Mesendoderm (in vitro differentiated cells): ENCODE data around the gene NDUFA13.
A peak's percentile ranks its signal among the peaks of the same experiment; 100 is the strongest.

Experiments used
- DNase-seq: peaks from one replicate; pipeline ENCODE4 v3.0.0; 2013
- H2AK5ac ChIP-seq: 2 replicates; pipeline ENCODE4 v1.6.1; 2013; ENCODE audit warnings: low read length, inconsistent platforms
- H2BK120ac ChIP-seq: 2 replicates; pipeline ENCODE4 v1.6.1; 2013; ENCODE audit warnings: low read depth, mild to moderate bottlenecking, low read length, moderate library complexity, mixed read lengths
- H2BK15ac ChIP-seq: replicated peaks from 2 replicates; pipeline ENCODE4 v1.6.1; 2013; ENCODE audit warnings: low read depth, mild to moderate bottlenecking, moderate library complexity
- H2BK5ac ChIP-seq: 2 replicates; pipeline ENCODE4 v1.6.1; 2013; ENCODE audit warnings: low read length, inconsistent platforms
- H3K18ac ChIP-seq: 2 replicates; pipeline ENCODE4 v1.6.1; 2013; ENCODE audit warnings: mild to moderate bottlenecking, low read length, mixed read lengths
- H3K23ac ChIP-seq: one replicate; pipeline ENCODE4 v1.6.1; 2013; ENCODE audit warnings: low read length
- H3K27ac ChIP-seq: 2 replicates; pipeline ENCODE4 v1.5.1; 2013; ENCODE audit warnings: low read depth, mild to moderate bottlenecking, inconsistent platforms, low read length, moderate library complexity
- H3K27me3 ChIP-seq: 2 replicates; pipeline ENCODE4 v1.6.1; 2013; ENCODE audit warnings: low read length, control low read depth, mild to moderate bottlenecking, inconsistent platforms; ENCODE audit not compliant: insufficient read depth, poor library complexity
- H3K36me3 ChIP-seq: 2 replicates; pipeline ENCODE4 v1.6.1; 2013; ENCODE audit warnings: low read length, inconsistent platforms; ENCODE audit not compliant: control insufficient read depth, insufficient read depth
- H3K4ac ChIP-seq: one replicate; pipeline ENCODE4 v1.6.1; 2013; ENCODE audit warnings: low read depth, mild to moderate bottlenecking, low read length, moderate library complexity
- H3K4me1 ChIP-seq: 2 replicates; pipeline ENCODE4 v1.6.1; 2013; ENCODE audit warnings: low read depth, low read length, inconsistent platforms; ENCODE audit not compliant: control insufficient read depth
- H3K4me2 ChIP-seq: 2 replicates; pipeline ENCODE4 v1.6.1; 2013; ENCODE audit warnings: low read length
- H3K4me3 ChIP-seq: 2 replicates; pipeline ENCODE4 v1.5.1; 2013; ENCODE audit warnings: mild to moderate bottlenecking, low read length
- H3K56ac ChIP-seq: one replicate; pipeline ENCODE4 v1.6.1; 2013; ENCODE audit warnings: low read length
- H3K79me1 ChIP-seq: 2 replicates; pipeline ENCODE4 v1.6.1; 2013; ENCODE audit warnings: low read length, inconsistent platforms
- H3K79me2 ChIP-seq: 2 replicates; pipeline ENCODE4 v1.6.1; 2013; ENCODE audit warnings: mild to moderate bottlenecking, low read length; ENCODE audit not compliant: control insufficient read depth, insufficient read depth
- H3K9ac ChIP-seq: 2 replicates; pipeline ENCODE4 v1.6.1; 2013; ENCODE audit warnings: low read length, inconsistent platforms
- H4K5ac ChIP-seq: one replicate; pipeline ENCODE4 v1.6.1; 2013; ENCODE audit warnings: low read length
- H4K8ac ChIP-seq: one replicate; pipeline ENCODE4 v1.6.1; 2013; ENCODE audit warnings: low read depth, mild to moderate bottlenecking, control low read depth, low read length, moderate library complexity
- WGBS: extraction: QIAGEN DNeasy Blood & Tissue Kit; methylation state at CpG from one replicate; pipeline ENCODE4 v1.1.7; 2013; ENCODE audit warnings: low lambda C conversion rate, missing lambda C conversion rate; ENCODE audit not compliant: insufficient coverage; ENCODE audit errors: extremely low coverage; 5-methylcytosine and 5-hydroxymethylcytosine counted together

Gene NDUFA13

DNA sequence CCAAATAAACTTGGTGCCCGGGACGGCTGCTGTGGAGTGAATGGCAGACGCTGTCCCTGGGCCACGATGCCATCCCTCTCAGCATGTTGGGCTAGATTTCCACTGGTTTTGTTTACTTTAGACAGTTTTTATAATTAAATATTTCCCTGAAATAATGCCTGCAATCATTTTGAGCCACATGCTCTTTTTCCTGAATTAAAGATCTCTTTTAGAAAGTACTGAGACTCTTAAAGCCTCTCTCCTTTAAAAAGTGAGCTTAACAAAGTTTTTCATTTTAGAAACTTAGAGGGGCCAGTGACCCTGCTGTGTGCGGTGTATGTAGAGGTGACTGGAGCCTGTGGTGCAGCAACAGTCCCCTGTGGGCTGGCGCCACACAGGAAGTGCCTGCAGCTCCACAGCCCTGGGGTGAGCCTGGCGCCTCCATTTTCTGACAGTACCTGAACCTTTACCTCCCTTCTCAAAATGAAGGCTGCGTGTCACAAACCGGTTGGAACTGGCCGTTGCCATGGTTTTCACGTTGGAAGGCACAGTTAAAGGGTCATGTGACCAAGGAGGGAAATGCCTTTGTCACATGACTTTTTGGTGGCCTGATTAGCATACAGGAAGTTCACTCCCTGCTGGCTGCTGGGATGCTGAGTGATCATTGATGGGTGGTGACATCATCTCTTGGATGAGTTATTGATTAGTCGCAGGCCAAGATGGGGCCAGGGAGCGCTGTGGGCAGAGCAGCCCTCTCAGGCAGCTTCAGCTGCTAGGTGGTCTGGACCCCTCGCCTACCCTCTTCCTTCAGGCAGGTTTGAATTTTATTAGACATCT, 26.9 kb upstream of the NDUFA13 start:
- Histone ChIP-seq H2BK120ac (no peak overlapping the region), H3K27me3 (no peaks in the 10 kb centered on the region), H3K18ac (no peak overlapping the region), H3K4me2 (no peak overlapping the region), H3K56ac (peak overlapping the region; percentile 80), H3K9ac (peak overlapping the region; percentile 47), H2BK15ac (no peak overlapping the region), H3K79me2 (peaks cover 52% of the 10 kb centered on the region), H3K4me1 (peaks cover 17% of the 10 kb centered on the region), H3K4me3 (no peak overlapping the region), H3K79me1 (peaks cover 37% of the 10 kb centered on the region), H3K4ac (no peak overlapping the region), H3K27ac (peak overlapping the region; percentile 66), H4K8ac (no peak overlapping the region), H4K5ac (no peak overlapping the region), H3K36me3 (no peaks in the 10 kb centered on the region), H3K23ac (peak overlapping the region; percentile 11), H2BK5ac (no peak overlapping the region), H2AK5ac (peak overlapping the region; percentile 27)
- WGBS: no CpG with 5 or more reads among the region's 14 CpGs
- peak; percentile 100 for DNase-seq

DNA sequence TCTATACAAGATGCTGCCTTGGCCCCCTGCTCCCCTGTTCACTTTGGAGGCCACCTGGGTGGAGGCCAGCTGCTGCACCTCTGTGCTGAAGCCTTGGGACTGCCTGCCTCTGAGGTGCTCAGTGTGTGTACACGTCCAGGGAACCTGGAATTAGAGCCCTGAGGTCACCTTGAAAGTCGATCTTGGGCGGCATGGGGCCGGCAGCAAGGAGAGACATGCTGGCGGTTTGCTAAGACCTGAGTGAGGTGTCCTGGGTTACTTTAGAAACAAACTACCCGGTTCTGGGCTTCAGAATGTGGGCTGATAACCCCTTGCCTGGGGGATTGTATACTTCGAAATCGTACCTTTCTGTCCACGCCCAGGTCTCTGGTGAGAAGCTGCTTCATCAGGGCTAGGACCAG, 26.2 kb upstream of the NDUFA13 start:
- H3K4ac ChIP-seq: no peak overlapping the region
- no peak for DNase-seq
- no peak overlapping the region for H3K23ac ChIP-seq
- H3K18ac ChIP-seq: no peak overlapping the region
- peaks cover 3% of the 10 kb centered on the region for H3K36me3 ChIP-seq
- no peak overlapping the region for H4K5ac ChIP-seq
- peaks cover 17% of the 10 kb centered on the region for H3K4me1 ChIP-seq
- peak overlapping the region; percentile 49 for H3K9ac ChIP-seq
- no CpG with 5 or more reads among the region's 9 CpGs for WGBS
- H4K8ac ChIP-seq: no peak overlapping the region
- peak overlapping the region; percentile 8 for H2BK5ac ChIP-seq
- H3K27ac ChIP-seq: peak overlapping the region; percentile 22
- peaks cover 54% of the 10 kb centered on the region for H3K79me2 ChIP-seq
- no peak overlapping the region for H3K4me3 ChIP-seq
- peaks cover 43% of the 10 kb centered on the region for H3K79me1 ChIP-seq
- no peak overlapping the region for H2BK120ac ChIP-seq
- H2AK5ac ChIP-seq: peak overlapping the region; percentile 27
- H3K27me3 ChIP-seq: no peaks in the 10 kb centered on the region
- no peak overlapping the region for H2BK15ac ChIP-seq
- peak overlapping the region; percentile 80 for H3K56ac ChIP-seq
- no peak overlapping the region for H3K4me2 ChIP-seq

DNA sequence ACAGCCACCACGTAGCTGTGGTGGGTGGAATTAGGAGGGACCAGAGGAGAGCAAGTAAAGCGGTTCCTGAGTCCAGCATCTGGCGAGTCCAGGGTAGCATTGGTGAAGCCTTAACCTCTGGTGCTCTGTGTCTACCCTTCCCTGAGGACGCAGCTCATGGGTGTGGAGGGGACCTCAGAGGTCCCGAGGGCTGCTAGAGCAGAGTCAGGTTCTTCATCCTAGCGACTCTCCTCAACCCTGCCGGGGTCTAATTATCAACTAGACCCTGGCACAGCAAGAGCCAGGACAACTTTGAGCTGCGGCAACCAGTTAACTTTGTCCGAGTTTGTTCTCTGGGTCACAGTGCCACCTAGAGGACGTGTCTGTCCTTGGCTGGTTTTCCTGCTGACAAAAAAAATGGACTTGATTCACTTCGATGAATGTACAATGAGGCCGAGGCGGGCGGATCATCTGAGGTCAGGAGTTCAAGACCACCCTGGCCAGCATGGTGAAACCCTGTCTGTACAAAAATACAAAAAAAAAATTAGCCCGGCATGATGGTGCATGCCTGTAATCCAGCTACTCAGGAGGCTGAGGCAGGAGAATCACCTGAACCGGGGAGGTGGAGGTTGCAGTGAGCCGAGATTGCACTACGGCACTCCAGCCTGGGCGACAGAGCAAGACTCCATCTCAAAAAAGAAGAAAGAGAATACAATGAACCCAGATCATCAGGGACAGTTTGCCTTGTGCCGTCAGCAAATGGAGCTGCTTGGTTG, 25.6 kb upstream of the NDUFA13 start:
- Histone ChIP-seq H3K36me3 (peaks cover 3% of the 10 kb centered on the region), H3K23ac (no peak overlapping the region), H3K4ac (no peak overlapping the region), H3K27me3 (no peaks in the 10 kb centered on the region), H3K18ac (no peak overlapping the region), H3K27ac (peak overlapping the region; percentile 22), H4K5ac (no peak overlapping the region), H3K4me3 (no peak overlapping the region), H2BK120ac (no peak overlapping the region), H2BK15ac (no peak overlapping the region), H3K79me1 (peaks cover 43% of the 10 kb centered on the region), H2BK5ac (no peak overlapping the region), H4K8ac (no peak overlapping the region), H3K56ac (peak overlapping the region; percentile 61), H3K9ac (peak overlapping the region; percentile 49), H2AK5ac (no peak overlapping the region), H3K4me2 (no peak overlapping the region), H3K4me1 (peaks cover 15% of the 10 kb centered on the region), H3K79me2 (peaks cover 48% of the 10 kb centered on the region)
- peak; percentile 89 for DNase-seq
- WGBS: no CpG with 5 or more reads among the region's 20 CpGs

DNA sequence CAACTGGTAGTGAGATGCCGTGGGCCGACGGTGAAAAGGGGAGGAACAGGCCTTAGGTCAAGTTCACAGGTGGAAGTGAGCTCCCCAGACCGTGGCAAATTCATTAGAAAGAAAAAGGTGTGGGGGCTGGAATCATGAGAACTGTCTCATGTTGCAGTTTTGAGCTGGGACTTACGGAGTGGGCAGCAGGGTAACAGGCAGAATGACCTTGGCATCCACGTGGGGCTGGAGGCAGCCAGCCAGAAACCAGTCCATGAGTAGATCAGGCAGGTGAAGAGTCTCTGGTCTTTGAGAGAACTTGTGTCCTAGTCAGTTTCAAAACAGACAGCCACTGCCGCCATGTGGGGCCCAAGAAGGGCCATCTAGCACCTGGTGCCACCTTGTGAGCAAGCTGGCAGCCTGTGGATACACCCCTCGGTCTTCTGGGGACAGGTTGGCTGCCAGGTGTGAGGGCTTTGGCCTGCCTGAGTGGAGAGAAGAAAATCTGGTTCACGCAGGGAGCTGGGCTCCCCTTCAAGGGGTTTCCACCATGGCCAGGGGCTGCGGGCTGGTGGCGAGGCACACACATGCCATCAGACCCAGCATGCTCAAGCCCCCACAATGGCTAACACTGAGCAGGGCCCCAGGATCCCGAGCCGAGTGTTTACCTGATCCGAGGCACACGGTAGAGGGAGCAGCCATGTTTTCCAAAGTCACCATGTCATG, 24.6 kb upstream of the NDUFA13 start:
- Histone ChIP-seq H3K36me3 (peaks cover 11% of the 10 kb centered on the region), H3K4me2 (no peak overlapping the region), H3K4me3 (no peak overlapping the region), H3K56ac (no peak overlapping the region), H4K8ac (no peak overlapping the region), H3K79me2 (peaks cover 38% of the 10 kb centered on the region), H2BK15ac (no peak overlapping the region), H3K4ac (no peak overlapping the region), H3K27ac (no peak overlapping the region), H2BK120ac (no peak overlapping the region), H3K27me3 (no peaks in the 10 kb centered on the region), H3K18ac (no peak overlapping the region), H3K23ac (no peak overlapping the region), H2AK5ac (no peak overlapping the region), H3K79me1 (peaks cover 44% of the 10 kb centered on the region), H3K9ac (no peak overlapping the region), H3K4me1 (peaks cover 15% of the 10 kb centered on the region), H2BK5ac (no peak overlapping the region), H4K5ac (no peak overlapping the region)
- WGBS: no CpG with 5 or more reads among the region's 15 CpGs
- DNase-seq: no peak

DNA sequence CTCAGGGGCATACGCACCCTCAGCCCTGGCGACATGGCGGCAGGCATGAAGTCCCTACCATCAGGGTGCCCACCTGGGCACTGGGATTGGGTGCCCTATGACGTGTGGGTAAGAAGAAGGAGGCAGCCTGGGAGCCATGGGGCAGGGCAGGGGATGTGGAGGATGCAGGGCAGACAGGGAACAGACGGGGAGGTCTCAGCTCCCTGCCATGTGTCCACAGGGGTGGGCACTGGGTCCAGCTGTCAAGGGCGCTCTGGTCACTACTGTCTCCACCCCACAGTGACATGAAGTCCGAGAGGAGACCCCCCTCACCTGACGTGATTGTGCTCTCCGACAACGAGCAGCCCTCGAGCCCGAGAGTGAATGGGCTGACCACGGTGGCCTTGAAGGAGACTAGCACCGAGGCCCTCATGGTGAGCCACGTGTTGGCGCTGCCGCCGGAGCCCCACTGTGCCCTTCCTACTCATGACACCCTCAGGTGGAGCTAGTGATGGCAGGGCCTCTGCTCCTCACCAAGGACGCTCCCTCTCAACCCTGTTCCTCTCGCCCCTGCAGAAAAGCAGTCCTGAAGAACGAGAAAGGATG, 23.9 kb upstream of the NDUFA13 start:
- Histone ChIP-seq H3K27me3 (no peaks in the 10 kb centered on the region), H4K5ac (no peak overlapping the region), H3K79me1 (peaks cover 38% of the 10 kb centered on the region), H2AK5ac (no peak overlapping the region), H3K4me1 (peaks cover 15% of the 10 kb centered on the region), H2BK120ac (no peak overlapping the region), H3K27ac (no peak overlapping the region), H2BK5ac (no peak overlapping the region), H3K4me3 (no peak overlapping the region), H3K4ac (no peak overlapping the region), H2BK15ac (no peak overlapping the region), H3K56ac (no peak overlapping the region), H3K23ac (no peak overlapping the region), H3K4me2 (no peak overlapping the region), H3K18ac (no peak overlapping the region), H4K8ac (no peak overlapping the region), H3K36me3 (peaks cover 11% of the 10 kb centered on the region), H3K79me2 (peaks cover 32% of the 10 kb centered on the region), H3K9ac (no peak overlapping the region)
- no peak for DNase-seq
- no CpG with 5 or more reads among the region's 21 CpGs for WGBS
